ENCODE measurements around the gene BRD7.

The BRD7 gene

GRCh38 chr16:50271148-50272041 is 97.4 kb downstream of the BRD7 start:
- no peak for DNase-seq (ENCODE audit: low read depth)

- DNase-seq (ENCODE audit: low read depth) = no peak
Measured at GRCh38 chr16:50270510-50271147, 98.2 kb downstream of the BRD7 start.

GRCh38 chr16:50269769-50270509 is 98.8 kb downstream of the BRD7 start:
- DNase-seq (ENCODE audit: low read depth) = no peak

- DNase-seq (ENCODE audit: low read depth) = no peak
Measured at GRCh38 chr16:50269061-50269705, 99.6 kb downstream of the BRD7 start.

GRCh38 chr16:50268352-50268751 is 100.4 kb downstream of the BRD7 start:
- DNase-seq (ENCODE audit: low read depth) = no peak

- DNase-seq (ENCODE audit: low read depth) = no peak
Measured at GRCh38 chr16:50267651-50268050, 101.1 kb downstream of the BRD7 start.

- no peak for DNase-seq (ENCODE audit: low read depth)
Measured at GRCh38 chr16:50267151-50267631, 101.6 kb downstream of the BRD7 start.

GRCh38 chr16:50266337-50267091 is 102.3 kb downstream of the BRD7 start, which contains the start of gene ADCY7:
TSS of gene ADCY7 (plus strand) at chr16:50266551. CDS start at chr16:50288180, 21,629 bp downstream.
- DNase-seq (ENCODE audit: low read depth) = peak; percentile 80

Measured in activated T-cell treated with anti-CD3 and anti-CD28 coated beads for 48 hours (primary cell).